ENCODE measurements around the gene PARVB. TPM values are rescaled to one million over a fixed set of nuclear protein-coding genes. Genes with fewer than 3 reads are reported as not detected.

Gene PARVB
- total and polyA plus RNA-seq, 9 donors: 12.3 to 62.9 (median 39.1) TPM

GRCh38 chr22:43980579-43980978 is 43.5 kb upstream of the PARVB start:
- H3K9me3 ChIP-seq: no peaks in the 10 kb centered on the region
- no peak overlapping the region for H3K27ac ChIP-seq
- no peaks in the 10 kb centered on the region for H3K27me3 ChIP-seq
- no peak for DNase-seq
- H3K4me3 ChIP-seq: no peak overlapping the region
- TF ChIP-seq POLR2A (IDR thresholded peaks at IDR 0.05): no peak
- TF ChIP-seq CTCF (IDR thresholded peaks at IDR 0.05): no peak
- TF ChIP-seq EP300 (IDR thresholded peaks at IDR 0.05): no peak
- intact Hi-C loops (cut with DNase I): no loop called here
- no peaks in the 10 kb centered on the region for H3K4me1 ChIP-seq (ENCODE audit: insufficient read depth)
- WGBS, 3 donors: 96 to 98% (median 97%) methylated on average over 7 of the region's 7 CpGs
- no peaks in the 10 kb centered on the region for H3K36me3 ChIP-seq

- intact Hi-C loops (cut with DNase I): no loop called here
- Histone ChIP-seq H3K27me3 (no peaks in the 10 kb centered on the region), H3K4me1 (ENCODE audit: insufficient read depth) (no peaks in the 10 kb centered on the region), H3K27ac (no peak overlapping the region), H3K9me3 (no peaks in the 10 kb centered on the region), H3K4me3 (no peak overlapping the region), H3K36me3 (no peaks in the 10 kb centered on the region)
- WGBS, 3 donors: 94 to 97% (median 94%) methylated on average over 15 to 17 of the region's 17 CpGs
- TF ChIP-seq CTCF (IDR thresholded peaks at IDR 0.05) (no peak), EP300 (IDR thresholded peaks at IDR 0.05) (no peak), POLR2A (IDR thresholded peaks at IDR 0.05) (no peak)
- DNase-seq: no peak
Measured at GRCh38 chr22:43980996-43981395, 43.1 kb upstream of the PARVB start.

GRCh38 chr22:43983808-43984207 is 40.3 kb upstream of the PARVB start:
- 95 to 97% (median 96%) methylated on average over 16 of the region's 16 CpGs for WGBS, 3 donors
- TF ChIP-seq CTCF (IDR thresholded peaks at IDR 0.05) (no peak), POLR2A (IDR thresholded peaks at IDR 0.05) (no peak), EP300 (IDR thresholded peaks at IDR 0.05) (no peak)
- no peaks in the 10 kb centered on the region for H3K36me3 ChIP-seq
- H3K27me3 ChIP-seq: no peaks in the 10 kb centered on the region
- no peaks in the 10 kb centered on the region for H3K9me3 ChIP-seq
- H3K27ac ChIP-seq: no peak overlapping the region
- no peak overlapping the region for H3K4me3 ChIP-seq
- intact Hi-C loops (cut with DNase I): no loop called here
- DNase-seq: no peak
- no peaks in the 10 kb centered on the region for H3K4me1 ChIP-seq (ENCODE audit: insufficient read depth)

- intact Hi-C loops (cut with DNase I): no loop called here
Measured at GRCh38 chr22:43985532-43985931, 38.6 kb upstream of the PARVB start.

More at GRCh38 chr22:43985532-43985931, 38.6 kb upstream of the PARVB start:
- TF ChIP-seq EP300 (IDR thresholded peaks at IDR 0.05) (no peak), POLR2A (IDR thresholded peaks at IDR 0.05) (no peak), CTCF (IDR thresholded peaks at IDR 0.05) (no peak)
- H3K36me3 ChIP-seq: no peaks in the 10 kb centered on the region
- no peaks in the 10 kb centered on the region for H3K27me3 ChIP-seq
- 31 to 67% (median 42%) methylated on average over 12 of the region's 12 CpGs for WGBS, 3 donors
- no peak overlapping the region for H3K4me3 ChIP-seq
- H3K9me3 ChIP-seq: no peaks in the 10 kb centered on the region
- DNase-seq: peak; percentile 46 to 70 (median 64)
- no peaks in the 10 kb centered on the region for H3K4me1 ChIP-seq (ENCODE audit: insufficient read depth)
- no peak overlapping the region for H3K27ac ChIP-seq
